Activated T-cell treated with anti-CD3 and anti-CD28 coated beads, Interleukin-2, amount 50 U/mL, for 24 hours (primary cell): ENCODE measurements around the gene PRTG.

Source experiments
- DNase-seq: peaks from one replicate; pipeline ENCODE4 v3.0.0-alpha.2; 2020
- H3K27ac Mint-ChIP-seq: 2 replicates; pipeline ENCODE4 v1.8.0; 2020; ENCODE audit warnings: mild to moderate bottlenecking, mixed read lengths
- H3K27me3 Mint-ChIP-seq: 2 replicates; pipeline ENCODE4 v1.8.0; 2020; ENCODE audit warnings: mixed read lengths
- H3K36me3 Mint-ChIP-seq: 2 replicates; pipeline ENCODE4 v1.8.0; 2020; ENCODE audit warnings: low read depth, mixed read lengths
- H3K4me1 Mint-ChIP-seq: 2 replicates; pipeline ENCODE4 v1.8.0; 2020; ENCODE audit warnings: low read depth, mixed read lengths
- H3K4me3 Mint-ChIP-seq: 2 replicates; pipeline ENCODE4 v1.8.0; 2020; ENCODE audit warnings: mild to moderate bottlenecking, moderate library complexity, mixed read lengths
- H3K9me3 Mint-ChIP-seq: 2 replicates; pipeline ENCODE4 v1.8.0; 2020; ENCODE audit warnings: mixed read lengths

PRTG gene

GRCh38 chr15:55658886-55659285 lies 84.1 kb downstream of the PRTG start:
- peaks cover 18% of the 10 kb centered on the region for H3K4me1 Mint-ChIP-seq

GRCh38 chr15:55654561-55655031 lies 88.4 kb downstream of the PRTG start:
- peaks cover 3% of the 10 kb centered on the region for H3K27me3 Mint-ChIP-seq
- DNase-seq = no peak

More at GRCh38 chr15:55658886-55659285, 84.1 kb downstream of the PRTG start:
- no peaks in the 10 kb centered on the region for H3K36me3 Mint-ChIP-seq
- H3K9me3 Mint-ChIP-seq = no peaks in the 10 kb centered on the region
- no peak overlapping the region for H3K27ac Mint-ChIP-seq
- no peak overlapping the region for H3K4me3 Mint-ChIP-seq
- DNase-seq = no peak
- H3K27me3 Mint-ChIP-seq = peaks cover 3% of the 10 kb centered on the region

GRCh38 chr15:55652909-55653495 lies 90.0 kb downstream of the PRTG start:
- H3K9me3 Mint-ChIP-seq = no peaks in the 10 kb centered on the region
- H3K4me1 Mint-ChIP-seq = no peaks in the 10 kb centered on the region
- no peak for DNase-seq
- no peak overlapping the region for H3K4me3 Mint-ChIP-seq
- peaks cover 3% of the 10 kb centered on the region for H3K27me3 Mint-ChIP-seq
- H3K27ac Mint-ChIP-seq = no peak overlapping the region
- H3K36me3 Mint-ChIP-seq = no peaks in the 10 kb centered on the region

More at GRCh38 chr15:55654561-55655031, 88.4 kb downstream of the PRTG start:
- Mint-ChIP-seq H3K9me3 (no peaks in the 10 kb centered on the region), H3K27ac (no peak overlapping the region), H3K4me3 (no peak overlapping the region), H3K36me3 (no peaks in the 10 kb centered on the region), H3K4me1 (no peaks in the 10 kb centered on the region)

GRCh38 chr15:55652359-55652758 lies 90.6 kb downstream of the PRTG start:
- peaks cover 3% of the 10 kb centered on the region for H3K27me3 Mint-ChIP-seq
- no peaks in the 10 kb centered on the region for H3K9me3 Mint-ChIP-seq
- no peaks in the 10 kb centered on the region for H3K4me1 Mint-ChIP-seq
- no peak overlapping the region for H3K4me3 Mint-ChIP-seq
- DNase-seq = no peak
- H3K36me3 Mint-ChIP-seq = no peaks in the 10 kb centered on the region
- H3K27ac Mint-ChIP-seq = no peak overlapping the region

- Mint-ChIP-seq H3K9me3 (no peaks in the 10 kb centered on the region), H3K27ac (no peak overlapping the region), H3K4me3 (no peak overlapping the region), H3K4me1 (no peaks in the 10 kb centered on the region), H3K36me3 (no peaks in the 10 kb centered on the region), H3K27me3 (no peaks in the 10 kb centered on the region)
- no peak for DNase-seq
Measured at GRCh38 chr15:55649058-55649423, 93.9 kb downstream of the PRTG start.

- H3K27ac Mint-ChIP-seq = no peak overlapping the region
- no peaks in the 10 kb centered on the region for H3K4me1 Mint-ChIP-seq
- no peak for DNase-seq
- no peaks in the 10 kb centered on the region for H3K36me3 Mint-ChIP-seq
- H3K27me3 Mint-ChIP-seq = peaks cover 6% of the 10 kb centered on the region
- H3K4me3 Mint-ChIP-seq = no peak overlapping the region
- no peaks in the 10 kb centered on the region for H3K9me3 Mint-ChIP-seq
Measured at GRCh38 chr15:55638764-55639163, 104.2 kb downstream of the PRTG start.

GRCh38 chr15:55637086-55637485 lies 105.9 kb downstream of the PRTG start:
- no peaks in the 10 kb centered on the region for H3K9me3 Mint-ChIP-seq
- H3K4me3 Mint-ChIP-seq = no peak overlapping the region
- H3K27ac Mint-ChIP-seq = no peak overlapping the region
- peaks cover 6% of the 10 kb centered on the region for H3K27me3 Mint-ChIP-seq
- DNase-seq = no peak
- H3K36me3 Mint-ChIP-seq = no peaks in the 10 kb centered on the region
- H3K4me1 Mint-ChIP-seq = no peaks in the 10 kb centered on the region

- no peak for DNase-seq
- no peak overlapping the region for H3K27ac Mint-ChIP-seq
- H3K9me3 Mint-ChIP-seq = no peaks in the 10 kb centered on the region
- H3K4me3 Mint-ChIP-seq = no peak overlapping the region
- H3K27me3 Mint-ChIP-seq = peaks cover 2% of the 10 kb centered on the region
- no peaks in the 10 kb centered on the region for H3K36me3 Mint-ChIP-seq
- H3K4me1 Mint-ChIP-seq = no peaks in the 10 kb centered on the region
Measured at GRCh38 chr15:55633731-55634130, 109.2 kb downstream of the PRTG start.

- no peaks in the 10 kb centered on the region for H3K36me3 Mint-ChIP-seq
- no peaks in the 10 kb centered on the region for H3K9me3 Mint-ChIP-seq
- H3K4me3 Mint-ChIP-seq = no peak overlapping the region
- no peak overlapping the region for H3K27ac Mint-ChIP-seq
- no peak for DNase-seq
- peaks cover 2% of the 10 kb centered on the region for H3K4me1 Mint-ChIP-seq
- peaks cover 2% of the 10 kb centered on the region for H3K27me3 Mint-ChIP-seq
Measured at GRCh38 chr15:55632434-55632833, 110.5 kb downstream of the PRTG start.

- Mint-ChIP-seq H3K4me3 (no peak overlapping the region), H3K27ac (no peak overlapping the region), H3K36me3 (no peaks in the 10 kb centered on the region), H3K27me3 (peaks cover 2% of the 10 kb centered on the region), H3K4me1 (peaks cover 2% of the 10 kb centered on the region), H3K9me3 (no peaks in the 10 kb centered on the region)
- DNase-seq = no peak
Measured at GRCh38 chr15:55630858-55631257, 112.1 kb downstream of the PRTG start.

GRCh38 chr15:55628369-55628730 lies 114.6 kb downstream of the PRTG start:
- Mint-ChIP-seq H3K4me3 (no peak overlapping the region), H3K4me1 (peaks cover 2% of the 10 kb centered on the region), H3K27ac (no peak overlapping the region), H3K9me3 (no peaks in the 10 kb centered on the region), H3K27me3 (peaks cover 2% of the 10 kb centered on the region), H3K36me3 (no peaks in the 10 kb centered on the region)
- DNase-seq = no peak

- Mint-ChIP-seq H3K9me3 (no peaks in the 10 kb centered on the region), H3K36me3 (no peaks in the 10 kb centered on the region), H3K4me1 (peaks cover 2% of the 10 kb centered on the region), H3K4me3 (no peak overlapping the region), H3K27me3 (peaks cover 2% of the 10 kb centered on the region), H3K27ac (no peak overlapping the region)
- DNase-seq = no peak
Measured at GRCh38 chr15:55627730-55628368, 115.1 kb downstream of the PRTG start.

GRCh38 chr15:55619783-55620182 lies 123.2 kb downstream of the PRTG start:
- H3K27me3 Mint-ChIP-seq = peaks cover 33% of the 10 kb centered on the region

GRCh38 chr15:55618387-55618786 lies 124.6 kb downstream of the PRTG start:
- Mint-ChIP-seq H3K27ac (no peak overlapping the region), H3K9me3 (no peaks in the 10 kb centered on the region), H3K36me3 (no peaks in the 10 kb centered on the region), H3K27me3 (peaks cover 44% of the 10 kb centered on the region), H3K4me3 (no peak overlapping the region), H3K4me1 (no peaks in the 10 kb centered on the region)
- DNase-seq = no peak

More at GRCh38 chr15:55619783-55620182, 123.2 kb downstream of the PRTG start:
- no peaks in the 10 kb centered on the region for H3K9me3 Mint-ChIP-seq
- no peaks in the 10 kb centered on the region for H3K4me1 Mint-ChIP-seq
- no peaks in the 10 kb centered on the region for H3K36me3 Mint-ChIP-seq
- no peak overlapping the region for H3K27ac Mint-ChIP-seq
- DNase-seq = no peak
- H3K4me3 Mint-ChIP-seq = no peak overlapping the region

GRCh38 chr15:55615445-55615844 lies 127.5 kb downstream of the PRTG start:
- H3K27me3 Mint-ChIP-seq = peaks cover 55% of the 10 kb centered on the region
- no peak overlapping the region for H3K27ac Mint-ChIP-seq
- H3K9me3 Mint-ChIP-seq = no peaks in the 10 kb centered on the region
- no peaks in the 10 kb centered on the region for H3K4me1 Mint-ChIP-seq
- no peak for DNase-seq
- no peak overlapping the region for H3K4me3 Mint-ChIP-seq
- H3K36me3 Mint-ChIP-seq = no peaks in the 10 kb centered on the region
